Superior temporal gyrus (tissue), 1 donor: ENCODE measurements around the gene CMIP.
"Not testable (repeated sequence)": the region's sequence is repeated elsewhere in the genome, so short reads cannot be mapped to it uniquely, and the experiment has no call there.

Source experiments
- DNase-seq: peaks from one replicate; pipeline ENCODE4 v3.0.0-alpha.2; 2016; ENCODE audit errors: extremely low spot score

CMIP gene

DNA sequence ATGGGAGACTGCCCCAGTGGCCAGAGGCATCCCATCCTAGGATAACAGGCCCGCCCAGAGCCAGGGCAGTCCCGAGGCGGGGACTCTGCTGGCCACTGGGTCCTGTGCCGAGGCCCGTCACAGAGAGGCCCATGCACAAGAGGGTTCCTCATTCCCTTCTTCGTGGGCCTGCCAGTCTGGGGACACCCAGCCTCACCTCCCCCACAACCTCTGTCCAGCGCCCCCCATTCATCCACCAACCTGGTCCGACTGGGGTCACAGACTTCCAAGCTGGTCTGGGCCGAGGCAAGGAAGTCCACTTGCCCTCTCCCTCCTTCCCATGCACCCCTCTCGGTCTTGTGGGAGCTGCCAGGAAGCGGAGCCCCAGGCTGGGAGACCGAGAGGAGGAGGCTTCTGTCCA lies 240.3 kb downstream of the CMIP start:
- DNase-seq: no peak

- DNase-seq: no peak
Measured at GRCh38 chr16:81686391-81687130, 242.0 kb downstream of the CMIP start.

GRCh38 chr16:81687131-81687456 lies 242.5 kb downstream of the CMIP start:
- DNase-seq: no peak

GRCh38 chr16:81688182-81688581 lies 243.6 kb downstream of the CMIP start:
- DNase-seq: no peak

DNA sequence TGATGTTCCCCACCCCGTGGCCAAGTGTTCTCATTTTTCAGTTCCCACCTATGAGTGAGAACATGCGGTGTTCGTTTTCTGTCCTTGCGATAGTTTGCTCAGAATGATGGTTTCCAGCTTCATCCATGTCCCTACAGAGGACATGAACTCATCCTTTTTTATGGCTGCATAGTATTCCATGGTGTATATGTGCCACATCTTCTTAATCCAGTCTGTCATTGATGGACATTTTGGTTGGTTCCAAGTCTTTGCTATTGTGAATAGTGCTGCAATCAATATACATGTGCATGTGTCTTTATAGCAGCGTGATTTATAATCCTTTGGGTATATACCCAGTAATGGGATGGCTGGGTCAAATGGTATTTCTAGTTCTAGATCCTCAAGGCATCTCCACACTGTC lies 244.2 kb downstream of the CMIP start:
- DNase-seq: not testable (repeated sequence)

DNA sequence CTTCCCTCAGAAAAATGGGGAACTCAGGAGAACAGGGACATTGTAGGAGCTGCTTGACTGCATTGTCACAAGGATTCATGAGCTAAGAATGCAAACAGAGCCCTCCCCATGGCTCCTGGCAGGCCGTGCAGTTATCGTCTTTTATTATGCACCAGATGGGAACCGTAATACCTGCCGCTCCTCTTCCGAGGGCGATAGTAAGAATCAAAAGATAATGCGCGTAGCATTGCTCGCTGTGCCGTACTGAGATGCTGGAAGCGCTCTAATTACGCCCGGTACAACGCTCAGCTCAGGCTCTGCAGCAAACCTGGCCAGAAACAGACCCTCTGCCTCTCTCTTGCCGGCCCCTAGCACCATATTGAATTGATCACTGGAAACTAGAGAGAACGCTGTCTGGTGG lies 247.4 kb downstream of the CMIP start:
- DNase-seq: no peak

GRCh38 chr16:81692571-81692970 lies 248.0 kb downstream of the CMIP start:
- DNase-seq: no peak

DNA sequence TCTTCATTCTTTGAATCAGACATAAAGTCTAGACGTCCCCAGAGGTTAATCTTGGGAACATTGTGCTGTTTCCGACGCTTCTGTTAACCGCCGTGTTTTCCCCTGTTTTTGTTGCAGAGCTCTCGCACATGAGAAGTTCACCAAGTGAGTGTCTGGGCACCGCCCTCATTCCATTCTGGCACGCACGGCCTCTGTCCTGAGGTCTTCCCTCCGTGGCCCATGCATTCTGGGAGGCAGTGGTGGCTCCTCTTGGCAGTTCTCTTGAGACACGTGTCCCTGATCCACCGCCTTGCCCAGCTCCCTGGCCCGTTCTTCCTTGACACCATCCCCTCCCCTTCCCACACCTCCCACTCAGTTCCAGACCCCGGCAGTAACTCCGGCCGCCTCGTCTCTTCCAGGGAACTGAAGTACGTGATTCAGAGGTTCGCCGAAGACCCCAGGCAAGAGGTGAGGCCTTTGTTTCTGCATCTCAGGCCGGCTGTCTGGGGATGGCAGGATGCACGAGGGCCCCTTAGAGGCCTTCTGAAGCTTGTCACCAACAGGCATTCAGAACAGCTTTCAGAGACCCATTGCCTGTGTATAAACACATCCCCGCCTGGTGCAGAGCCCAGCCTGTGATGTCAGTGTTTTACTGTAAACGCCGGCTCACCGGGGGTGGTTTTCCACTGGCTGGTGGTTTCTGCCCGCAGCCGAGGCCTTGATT lies 248.6 kb downstream of the CMIP start:
- peak; percentile 36 for DNase-seq

GRCh38 chr16:81693744-81694303 lies 249.2 kb downstream of the CMIP start:
- no peak for DNase-seq

DNA sequence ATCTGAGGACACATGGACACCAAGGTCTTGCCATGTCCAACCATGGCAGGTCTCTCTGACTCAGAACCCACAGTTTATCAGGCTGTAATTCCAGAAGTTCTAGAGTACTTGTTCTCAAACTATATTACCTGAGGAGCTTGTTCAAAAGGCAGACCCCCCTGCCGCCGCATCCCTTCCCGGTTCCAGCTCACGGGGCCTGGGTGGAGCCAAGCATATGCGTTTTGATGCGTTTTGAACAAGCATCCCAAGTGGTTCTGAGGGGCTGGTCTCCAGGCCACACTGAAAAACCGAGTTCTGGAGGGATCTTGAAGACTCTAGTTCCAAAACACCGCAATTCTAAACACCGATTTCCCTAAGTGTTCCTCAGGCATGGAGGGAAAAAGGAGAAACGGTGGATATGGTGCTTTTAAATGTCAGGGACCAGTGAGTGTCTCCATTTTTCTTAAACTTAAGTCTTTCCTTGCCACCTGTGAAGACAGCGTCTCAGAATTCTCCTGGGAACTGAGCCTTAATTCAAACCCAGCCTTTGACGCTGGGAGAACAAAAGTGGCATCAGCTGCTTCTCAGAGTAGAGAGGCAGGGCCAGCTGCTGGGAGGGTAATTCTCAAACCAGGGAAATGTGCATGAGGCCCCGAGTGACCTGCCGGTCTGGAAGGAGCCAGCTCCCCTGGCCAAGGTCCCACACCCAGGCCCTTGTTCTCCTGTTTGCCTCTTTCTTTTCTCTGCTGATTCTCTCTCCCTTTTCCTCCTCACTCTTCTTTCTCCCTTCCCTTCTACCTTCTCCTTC lies 250.1 kb downstream of the CMIP start:
- peak; percentile 20 for DNase-seq

DNA sequence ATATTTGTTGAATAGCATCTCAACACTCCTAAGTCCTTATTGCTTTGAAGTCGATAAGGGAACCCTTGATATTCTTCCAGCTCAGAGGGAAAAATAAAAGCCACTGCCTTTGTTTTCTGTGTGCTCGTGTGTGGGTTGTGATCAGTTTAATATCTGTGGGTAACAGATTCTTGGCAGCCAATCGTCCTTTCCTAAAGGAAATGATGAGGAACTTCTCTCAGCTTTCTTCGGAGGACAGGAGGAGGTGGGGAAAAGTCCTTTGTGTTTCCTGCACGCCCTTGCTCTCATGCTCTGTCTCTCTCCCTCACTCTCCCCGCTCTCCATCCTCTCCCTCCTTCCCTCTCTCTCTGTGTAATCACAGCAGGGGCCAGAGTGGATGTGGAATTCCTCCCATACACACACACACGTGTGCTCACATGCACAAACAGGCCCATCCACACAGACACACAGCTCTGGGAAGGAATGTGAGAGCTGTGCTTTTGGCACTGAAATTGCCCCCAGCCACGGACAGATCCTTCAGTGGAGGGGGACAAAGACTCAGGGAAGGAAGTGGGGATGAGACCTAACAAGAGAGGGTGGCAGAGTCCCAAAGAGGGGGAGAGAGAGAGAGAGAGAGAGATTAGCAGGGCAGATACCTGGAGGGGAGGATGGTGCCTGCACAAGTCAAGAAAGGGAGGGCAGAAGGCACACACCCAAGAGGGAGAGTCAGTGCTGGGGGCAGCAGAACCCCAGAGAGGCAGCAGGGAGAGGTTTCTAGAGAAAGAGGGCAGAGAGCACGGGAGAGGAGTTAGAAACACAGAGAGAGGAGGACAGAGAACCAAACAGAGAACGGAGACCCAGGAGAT lies 250.9 kb downstream of the CMIP start:
- DNase-seq: no peak

GRCh38 chr16:81696166-81696960 lies 251.8 kb downstream of the CMIP start:
- DNase-seq: no peak

- DNase-seq: peak; percentile 63
Measured at GRCh38 chr16:81696961-81697615, 252.5 kb downstream of the CMIP start.

DNA sequence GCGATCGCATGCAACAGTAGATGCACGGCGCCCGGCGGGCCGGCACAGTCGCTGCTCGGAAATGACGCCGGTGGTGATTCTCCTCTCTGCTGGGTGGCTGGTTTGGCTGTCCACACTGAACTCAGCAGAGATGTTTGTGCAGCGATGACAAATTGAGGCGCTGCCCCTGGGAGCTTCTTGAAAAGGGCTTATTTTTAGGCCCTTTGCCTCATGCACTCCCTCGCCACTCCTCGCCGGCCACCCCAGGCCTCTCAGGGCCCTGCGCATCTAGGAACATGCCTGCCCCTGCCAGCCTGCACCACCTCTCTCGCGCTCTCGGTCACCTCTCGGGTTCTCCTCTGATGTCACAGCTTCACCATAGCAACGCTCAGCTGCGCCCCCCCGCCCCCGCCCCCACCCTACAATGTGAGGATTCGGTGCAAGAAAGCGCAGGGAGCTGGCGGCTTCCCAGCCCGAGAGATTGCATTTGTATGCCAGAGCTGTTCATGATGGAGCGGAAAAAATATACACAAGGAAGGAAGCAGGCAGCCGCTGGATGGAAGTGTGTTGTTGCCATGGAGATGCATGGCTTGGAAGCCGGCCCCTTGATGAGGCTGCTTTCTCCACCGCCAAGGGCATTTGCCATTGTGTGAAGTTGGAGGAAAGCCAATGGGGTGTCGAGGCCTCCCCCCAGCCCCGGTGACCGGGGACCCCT lies 253.2 kb downstream of the CMIP start:
- DNase-seq: peak; percentile 60

DNA sequence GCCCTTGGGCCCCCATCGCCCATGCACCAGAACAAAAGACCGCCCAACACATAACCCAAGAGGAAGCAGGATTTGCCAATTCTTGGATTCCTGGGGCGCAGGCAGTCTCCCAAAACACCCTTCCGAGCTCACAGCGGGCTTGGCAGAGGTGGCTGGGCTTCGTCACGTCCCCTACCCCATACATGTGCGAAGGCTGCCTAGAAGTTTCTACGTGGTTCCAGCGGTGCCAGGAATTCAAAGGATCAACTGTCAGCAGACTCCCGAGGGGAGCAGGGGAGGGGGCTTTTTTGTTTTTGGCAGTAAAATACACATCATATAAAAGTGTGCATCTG lies 253.7 kb downstream of the CMIP start:
- no peak for DNase-seq

GRCh38 chr16:81699596-81699995 lies 255.0 kb downstream of the CMIP start:
- DNase-seq: no peak

GRCh38 chr16:81700071-81700779 lies 255.6 kb downstream of the CMIP start:
- no peak for DNase-seq

DNA sequence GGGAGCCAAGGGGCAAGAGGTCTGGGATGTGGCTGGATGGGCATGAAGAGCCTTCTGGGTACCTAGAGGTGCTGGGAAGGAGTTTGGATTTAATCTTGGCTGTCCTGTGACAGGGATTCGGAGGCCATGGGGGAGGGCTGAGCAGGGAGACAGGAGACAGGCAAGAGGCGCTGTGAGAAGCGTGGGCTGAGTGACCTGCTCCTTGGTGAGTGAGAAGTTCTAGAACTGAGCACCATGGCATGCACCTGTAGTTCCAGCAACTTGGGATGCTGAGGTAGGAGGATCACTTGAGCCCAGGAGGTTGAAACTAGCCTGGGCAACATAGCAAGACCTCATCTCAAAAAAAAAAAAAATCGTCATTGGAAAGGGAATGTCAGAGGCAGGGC lies 256.2 kb downstream of the CMIP start:
- no peak for DNase-seq
